Omental fat pad (tissue), 4 donors: ENCODE measurements around the gene CYB5R4. TPM values are rescaled to one million over a fixed set of nuclear protein-coding genes. Genes with fewer than 3 reads are reported as not detected.
"Not testable (repeated sequence)": the region's sequence is repeated elsewhere in the genome, so short reads cannot be mapped to it uniquely, and the experiment has no call there.

Experiments used
- ATAC-seq: fragments of 150-250 bp; one replicate; pipeline ENCODE4 v1.9.1; 2016; ENCODE audit warnings: mild to moderate bottlenecking, moderate library complexity; ENCODE audit not compliant: low FRiP score
- DNase-seq: peaks from one replicate; pipeline ENCODE4 v3.0.0-alpha.2; 2019; ENCODE audit warnings: low spot score
- CTCF ChIP-seq, 3 donors: fragments of 450-650 bp; IDR thresholded peaks; one replicate each; pipeline ENCODE4 v1.5.1; 2016 to 2017; ENCODE audit warnings: antibody characterized with exemption in 3 of 3, mild to moderate bottlenecking in 3 of 3, moderate library complexity in 2 of 3
- total RNA-seq, 4 donors: library from RNA; depleted of rRNA; stranded (reverse); fragments of >200 nt; gene quantifications; one replicate each; pipeline ENCODE4 v1.1.0, GENCODE V29; 2016

Gene CYB5R4
- total RNA-seq, 4 donors from 2014 or later, result 7.2 to 12.8 (median 10.7) TPM

GRCh38 chr6:83928286-83928685, 68.8 kb downstream of the CYB5R4 start:
- ATAC-seq, result no peak

GRCh38 chr6:83946201-83946833, 86.8 kb downstream of the CYB5R4 start:
- not testable (repeated sequence) for ATAC-seq

More at GRCh38 chr6:83928286-83928685, 68.8 kb downstream of the CYB5R4 start:
- TF ChIP-seq CTCF (IDR thresholded peaks at IDR 0.05), result no peak
- no peak for DNase-seq

GRCh38 chr6:83947983-83948382, 88.5 kb downstream of the CYB5R4 start:
- not testable (repeated sequence) for DNase-seq, ATAC-seq

More at GRCh38 chr6:83946201-83946833, 86.8 kb downstream of the CYB5R4 start:
- not testable (repeated sequence) for DNase-seq

GRCh38 chr6:83948851-83949250, 89.4 kb downstream of the CYB5R4 start:
- no peak for TF ChIP-seq CTCF (IDR thresholded peaks at IDR 0.05)
- DNase-seq (no peak), ATAC-seq (no peak)

- DNase-seq, ATAC-seq: not testable (repeated sequence)
Observed at GRCh38 chr6:83951423-83951822, 91.9 kb downstream of the CYB5R4 start.

GRCh38 chr6:83952830-83953229, 93.3 kb downstream of the CYB5R4 start:
- no peak for TF ChIP-seq CTCF (IDR thresholded peaks at IDR 0.05)
- DNase-seq (no peak), ATAC-seq (no peak)

- DNase-seq (no peak), ATAC-seq (no peak)
- TF ChIP-seq CTCF (IDR thresholded peaks at IDR 0.05), result no peak
Observed at GRCh38 chr6:83954371-83954770, 94.9 kb downstream of the CYB5R4 start.

GRCh38 chr6:83958241-83958685, 98.8 kb downstream of the CYB5R4 start:
- DNase-seq (no peak), ATAC-seq (no peak)
- TF ChIP-seq CTCF (IDR thresholded peaks at IDR 0.05), result no peak

GRCh38 chr6:83960664-83961063, 101.2 kb downstream of the CYB5R4 start:
- no peak for TF ChIP-seq CTCF (IDR thresholded peaks at IDR 0.05)
- ATAC-seq (no peak), DNase-seq (no peak)
